ENCODE results near the gene HSD11B2.

GRCh38 chr16:67448580-67448979 lies 17.7 kb downstream of the HSD11B2 start:
- TF ChIP-seq CTCF (IDR thresholded peaks at IDR 0.05) (no peak), POLR2A (IDR thresholded peaks at IDR 0.05) (no peak), EP300 (IDR thresholded peaks at IDR 0.05) (no peak)

Measured in tibial nerve (tissue), 4 donors.